Tibial nerve (tissue), 4 donors: ENCODE results near the gene PIP5K1C.

Experiments
- CTCF ChIP-seq, 5 experiments: fragments of 200-600 bp in 3 of 5; fragments of 450-650 bp in 2 of 5; sonication (generic) in 3 of 5; IDR thresholded peaks; one replicate each; pipeline ENCODE4 v1.5.1; 2016 to 2019; ENCODE audit warnings: antibody characterized with exemption in 5 of 5, mild to moderate bottlenecking in 3 of 5, moderate library complexity in 2 of 5
- EP300 ChIP-seq, 2 donors: sonication (generic); formaldehyde crosslinking; IDR thresholded peaks; one replicate each; pipeline ENCODE4 v1.6.1; 2017; ENCODE audit warnings: antibody characterized with exemption in 2 of 2, mild to moderate bottlenecking in 1 of 2

- TF ChIP-seq CTCF (IDR thresholded peaks at IDR 0.05) (no peak), EP300 (IDR thresholded peaks at IDR 0.05) (no peak)
Observed at GRCh38 chr19:3612901-3613741, 87.1 kb downstream of the PIP5K1C start.
